Transverse colon (tissue), 4 donors: Measurements from ENCODE around the gene NLRC5. TPM values are rescaled to one million over a fixed set of nuclear protein-coding genes. Genes with fewer than 3 reads are reported as not detected.

ENCODE experiments used
- DNase-seq: peaks from one replicate; pipeline ENCODE4 v3.0.0-alpha.2; 2019
- H3K27ac ChIP-seq, 4 donors: fragments of 200-600 bp; sonication (generic); 2 replicates each; pipeline ENCODE4 v1.5.1; 2016 to 2018; ENCODE audit warnings: inconsistent platforms in 4 of 4
- H3K27me3 ChIP-seq: fragments of 200-600 bp; sonication (generic); 2 replicates; pipeline ENCODE4 v1.5.1; 2017; ENCODE audit warnings: inconsistent platforms
- H3K36me3 ChIP-seq, 4 donors: fragments of 200-600 bp; sonication (generic); 2 replicates each; pipeline ENCODE4 v1.5.1; 2017 to 2019; ENCODE audit warnings: inconsistent platforms in 4 of 4
- H3K4me1 ChIP-seq, 4 donors: fragments of 200-600 bp; sonication (generic); 2 replicates each; pipeline ENCODE4 v1.5.1; 2017 to 2020; ENCODE audit warnings: inconsistent platforms in 4 of 4
- H3K4me3 ChIP-seq, 4 donors: fragments of 200-600 bp; sonication (generic); 1 replicate in 1 of 4; 2 replicates in 3 of 4; pipeline versions ENCODE4 v1.5.1 to v1.6.1; 2017 to 2019; ENCODE audit warnings: inconsistent platforms in 4 of 4
- H3K9me3 ChIP-seq, 2 donors: fragments of 200-600 bp; sonication (generic); 2 replicates each; pipeline ENCODE4 v1.5.1; 2017 to 2019; ENCODE audit warnings: inconsistent platforms in 2 of 2
- CTCF ChIP-seq, 5 experiments: fragments of 200-600 bp in 3 of 5; fragments of 450-650 bp in 2 of 5; sonication (generic) in 3 of 5; IDR thresholded peaks; 1 replicate in 2 of 5; 2 replicates in 3 of 5; pipeline ENCODE4 v1.5.1; 2016 to 2017; ENCODE audit warnings: antibody characterized with exemption in 5 of 5, inconsistent platforms in 3 of 5, mild to moderate bottlenecking in 2 of 5, moderate library complexity in 1 of 5
- EP300 ChIP-seq: sonication (generic); formaldehyde crosslinking; IDR thresholded peaks from one replicate; pipeline ENCODE4 v1.6.1; 2017; ENCODE audit warnings: antibody characterized with exemption, low read depth
- POLR2A ChIP-seq: fragments of 450-650 bp; IDR thresholded peaks from one replicate; pipeline ENCODE4 v1.6.1; 2016; ENCODE audit warnings: antibody characterized with exemption, mild to moderate bottlenecking, moderate library complexity
- POLR2AphosphoS5 ChIP-seq, 3 donors: sonication (generic); formaldehyde crosslinking; IDR thresholded peaks; one replicate each; pipeline ENCODE4 v1.6.1; 2016; ENCODE audit warnings: antibody characterized with exemption in 3 of 3
- WGBS, 2 donors: methylation state at CpG; one replicate each; pipeline ENCODE4 v1.1.5; 2018; ENCODE audit warnings: low coverage in 1 of 2; 5-methylcytosine and 5-hydroxymethylcytosine counted together
- in situ Hi-C, 4 donors: fragments of 200-750 bp; cut with MboI; loops; one replicate each; pipeline versions ENCODE4 v1.15.0 to v1.15.1; 2017; ENCODE audit warnings: low sequenced_read_pairs in 3 of 4, low pct_ligation_motif_present in 1 of 4, low pct_unique_long_range_greater_than_20kb in 1 of 4
- intact Hi-C: fragments of 100-400 bp; cut with DNase I; formaldehyde crosslinking; loops from one replicate; pipeline ENCODE4 v1.15.1; 2023; ENCODE audit warnings: low total_unique reads
- total RNA-seq, 4 donors: library from RNA; depleted of rRNA; stranded (reverse); fragments of >200 nt; gene quantifications; one replicate each; pipeline ENCODE4 v1.1.0, GENCODE V29; 2016

The NLRC5 gene
- total RNA-seq, 4 donors from 2014 or later = 59.4 to 171 (median 73.6) TPM

- TF ChIP-seq EP300 (no peak), POLR2AphosphoS5 (IDR thresholded peaks at IDR 0.05) (no peak), CTCF (IDR thresholded peaks at IDR 0.05) (no peak), POLR2A (no peak)
- H3K27ac ChIP-seq = peak overlapping the region; percentile 8 to 51 (median 30)
- DNase-seq = no peak
- peaks cover 0 to 23% (median 4%) of the 10 kb centered on the region in 4 donors for H3K4me1 ChIP-seq
- H3K36me3 ChIP-seq = no peaks in the 10 kb centered on the region
- H3K4me3 ChIP-seq = no peak overlapping the region
- intact Hi-C loops (no loop called here), in situ Hi-C loops (no loop called here)
- H3K9me3 ChIP-seq = no peaks in the 10 kb centered on the region
- WGBS, 2 donors = 87 to 100% methylated on average over 2 to 6 of the region's 6 CpGs
- H3K27me3 ChIP-seq = no peaks in the 10 kb centered on the region
Observed at GRCh38 chr16:56998861-56999260, 9.5 kb downstream of the NLRC5 start.

GRCh38 chr16:56999409-57000270 is 10.3 kb downstream of the NLRC5 start:
- Histone ChIP-seq H3K9me3 (no peaks in the 10 kb centered on the region), H3K36me3 (no peaks in the 10 kb centered on the region), H3K4me1 (peaks cover 0 to 16% (median 4%) of the 10 kb centered on the region in 4 donors), H3K27me3 (no peaks in the 10 kb centered on the region), H3K4me3 (no peak overlapping the region), H3K27ac (peak overlapping the region; percentile 29 to 51 (median 39))
- in situ Hi-C loops = no loop called here
- intact Hi-C loops = no loop called here
- TF ChIP-seq POLR2A = no peak
- no peak for TF ChIP-seq EP300
- TF ChIP-seq CTCF (IDR thresholded peaks at IDR 0.05) = no peak
- TF ChIP-seq POLR2AphosphoS5 (IDR thresholded peaks at IDR 0.05) = no peak
- 90% methylated on average over 11 of the region's 11 CpGs; no CpG with 5 or more reads in 1 of the 2 donors for WGBS, 2 donors
- DNase-seq = no peak

- TF ChIP-seq EP300 (no peak), POLR2AphosphoS5 (IDR thresholded peaks at IDR 0.05) (no peak), CTCF (IDR thresholded peaks at IDR 0.05) (no peak), POLR2A (no peak)
- in situ Hi-C loops = no loop called here
- peak; percentile 36 for DNase-seq
- Histone ChIP-seq H3K9me3 (no peaks in the 10 kb centered on the region), H3K27me3 (no peaks in the 10 kb centered on the region), H3K4me1 (peaks cover 0 to 16% (median 4%) of the 10 kb centered on the region in 4 donors), H3K36me3 (no peaks in the 10 kb centered on the region), H3K4me3 (no peak overlapping the region), H3K27ac (peak overlapping the region; percentile 29 to 51 (median 39))
- 69 to 80% methylated on average over 1 to 5 of the region's 5 CpGs for WGBS, 2 donors
- intact Hi-C loops = no loop called here
Observed at GRCh38 chr16:57000271-57001025, 11.1 kb downstream of the NLRC5 start.

- 87 to 92% methylated on average over 3 to 8 of the region's 8 CpGs for WGBS, 2 donors
- no peaks in the 10 kb centered on the region for H3K9me3 ChIP-seq
- H3K36me3 ChIP-seq = no peaks in the 10 kb centered on the region
- in situ Hi-C loops (no loop called here), intact Hi-C loops (no loop called here)
- H3K4me1 ChIP-seq = peaks cover 0 to 16% (median 4%) of the 10 kb centered on the region in 4 donors
- peak overlapping the region in 3 of 4 donors; percentile 30 to 51 (median 44) for H3K27ac ChIP-seq
- H3K27me3 ChIP-seq = no peaks in the 10 kb centered on the region
- no peak for DNase-seq
- H3K4me3 ChIP-seq = no peak overlapping the region
- TF ChIP-seq POLR2AphosphoS5 (IDR thresholded peaks at IDR 0.05) = no peak
- TF ChIP-seq CTCF (IDR thresholded peaks at IDR 0.05) = no peak
- TF ChIP-seq EP300 = no peak
- TF ChIP-seq POLR2A = no peak
Observed at GRCh38 chr16:57001026-57001679, 11.8 kb downstream of the NLRC5 start.
